ENCODE results near the gene NPSR1.
"Not testable (repeated sequence)": the region's sequence is repeated elsewhere in the genome, so short reads cannot be mapped to it uniquely, and the experiment has no call there.

NPSR1 gene

DNA sequence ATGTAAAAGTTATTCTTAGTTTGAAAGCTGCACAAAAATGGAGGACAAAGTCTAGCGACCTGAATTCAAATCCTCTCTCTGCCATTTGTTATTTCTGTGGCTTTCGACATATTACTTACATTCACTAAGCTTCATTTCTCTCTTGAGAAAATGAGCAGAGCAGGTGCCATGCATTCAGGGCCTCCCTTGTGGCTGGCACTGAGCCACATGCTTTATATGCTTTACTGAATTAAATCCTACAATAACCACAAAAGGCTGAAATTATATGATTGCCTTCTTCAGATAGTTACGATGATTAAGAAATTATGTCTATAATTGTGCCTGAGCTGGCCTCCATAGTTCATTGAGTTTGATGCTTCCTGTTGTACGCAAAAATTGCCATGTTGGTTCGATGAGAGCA is 98.7 kb downstream of the NPSR1 start:
- in situ Hi-C loops (cut with MboI; ENCODE audit: low sequenced_read_pairs): no loop called here

DNA sequence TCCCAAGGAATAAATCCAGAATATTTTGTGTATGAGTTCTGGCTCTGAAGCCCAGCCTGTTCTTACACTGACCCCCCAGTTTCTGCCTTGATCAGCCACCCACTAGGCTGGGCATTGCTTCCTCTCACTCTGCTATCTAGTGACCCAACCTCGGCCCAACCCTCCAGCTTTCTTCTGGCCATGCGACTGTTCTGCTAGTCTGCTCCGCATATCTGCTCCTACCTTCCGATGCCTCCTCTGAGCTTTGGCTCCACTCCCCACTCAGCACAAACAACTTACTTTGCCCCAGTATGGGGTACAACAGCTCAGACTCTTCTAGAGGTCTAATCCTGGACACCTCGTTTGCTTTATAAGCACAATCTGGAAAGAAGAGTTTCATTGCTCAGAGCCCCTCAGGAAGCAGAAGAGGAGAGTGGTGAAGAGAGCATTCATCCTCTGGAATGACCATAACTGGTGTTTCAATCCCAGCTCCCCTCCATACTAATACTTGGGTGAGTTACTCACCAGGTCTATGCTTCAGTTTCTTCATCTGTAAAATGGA is 99.6 kb downstream of the NPSR1 start:
- in situ Hi-C loops (cut with MboI; ENCODE audit: low sequenced_read_pairs): no loop called here

DNA sequence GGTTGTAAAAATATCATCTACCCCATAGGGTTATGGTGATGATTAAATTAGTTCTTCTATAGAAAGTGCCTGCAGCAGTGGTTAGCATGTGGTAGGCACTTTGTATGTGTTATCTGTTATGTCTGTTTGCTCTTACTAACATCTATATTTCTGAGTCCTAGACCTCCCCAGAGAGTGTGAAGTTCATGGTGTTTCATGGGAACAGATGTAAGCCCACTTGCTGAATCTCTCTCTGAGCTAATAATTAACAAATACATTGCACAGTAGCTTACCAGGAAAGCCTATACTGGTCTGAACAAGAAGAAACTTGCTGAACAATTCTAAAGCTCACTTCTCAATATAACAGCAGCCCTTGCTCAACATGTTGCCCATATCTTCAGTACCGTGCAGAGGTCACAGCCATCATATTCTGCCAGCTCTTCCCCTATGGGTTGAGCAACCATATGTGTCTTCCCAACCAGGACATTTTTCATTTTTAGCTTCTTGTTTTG is 100.1 kb downstream of the NPSR1 start:
- in situ Hi-C loops (cut with MboI; ENCODE audit: low sequenced_read_pairs): no loop called here

DNA sequence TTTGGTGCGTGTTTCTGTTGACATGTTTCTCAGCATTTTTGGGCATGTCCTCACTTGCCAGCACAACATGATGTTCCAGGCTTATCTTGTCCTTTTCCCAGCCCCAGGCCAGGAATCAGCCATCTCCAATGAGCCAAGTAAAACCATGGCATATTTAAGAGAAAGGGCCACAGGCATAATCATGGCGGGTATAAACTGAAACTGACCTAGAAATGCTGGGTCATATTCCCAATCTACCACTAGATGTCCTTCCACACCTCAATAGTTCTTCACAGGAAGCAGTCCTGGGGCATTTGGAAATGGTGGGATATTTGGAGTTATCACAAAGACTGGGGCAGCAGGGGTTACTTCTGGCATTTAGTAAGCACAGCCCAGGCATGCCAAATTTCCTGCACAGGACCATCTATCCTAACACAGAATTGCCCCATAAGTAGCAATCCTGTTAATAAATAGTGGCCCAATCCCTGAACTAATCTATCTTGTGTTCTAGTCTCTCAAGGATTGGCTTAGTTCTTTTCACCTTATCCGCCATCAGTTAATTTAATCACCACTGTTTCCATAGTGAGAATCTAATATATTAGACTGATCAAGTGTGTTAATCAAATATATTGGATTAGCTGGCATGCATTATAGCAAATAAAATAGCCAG is 101.6 kb downstream of the NPSR1 start:
- in situ Hi-C loops (cut with MboI; ENCODE audit: low sequenced_read_pairs): no loop called here

DNA sequence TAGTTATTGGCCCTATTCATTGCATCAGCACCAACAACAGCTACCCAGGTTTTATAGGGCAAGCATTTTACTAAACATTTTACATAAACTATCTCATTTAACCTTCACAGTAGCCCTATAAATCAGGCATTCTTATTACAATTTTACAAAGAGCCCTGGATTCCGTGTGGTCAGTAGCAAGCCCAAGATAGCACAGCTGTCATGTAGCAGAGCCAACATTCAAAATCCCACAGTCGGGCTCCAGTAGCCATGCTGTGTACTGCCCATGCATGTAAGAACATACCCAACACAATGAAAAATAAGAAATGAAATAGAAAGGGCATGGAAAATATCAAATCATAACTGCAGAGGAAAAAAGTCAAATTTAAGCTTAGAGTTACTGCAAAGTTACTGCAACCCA is 102.3 kb downstream of the NPSR1 start:
- in situ Hi-C loops (cut with MboI; ENCODE audit: low sequenced_read_pairs): no loop called here

DNA sequence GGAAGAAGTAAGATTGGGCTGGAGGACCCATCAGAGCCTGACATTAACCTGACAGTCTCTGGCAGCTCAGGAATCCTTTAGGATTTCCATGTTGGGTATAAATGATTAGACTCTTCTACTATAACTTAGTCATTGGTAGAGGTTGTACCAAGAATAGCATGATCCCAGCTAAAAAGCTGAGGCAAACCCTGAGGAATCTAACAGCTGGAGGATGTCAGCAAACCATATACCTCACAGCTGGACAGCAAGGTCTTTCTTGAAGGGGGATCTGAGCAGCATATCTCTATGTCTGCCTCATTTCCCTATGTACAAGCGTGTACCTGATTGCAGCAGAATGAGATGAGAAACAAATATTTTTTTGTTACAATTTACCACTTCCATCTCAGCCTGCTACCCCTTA is 103.2 kb downstream of the NPSR1 start:
- in situ Hi-C loops (cut with MboI; ENCODE audit: low sequenced_read_pairs): no loop called here

DNA sequence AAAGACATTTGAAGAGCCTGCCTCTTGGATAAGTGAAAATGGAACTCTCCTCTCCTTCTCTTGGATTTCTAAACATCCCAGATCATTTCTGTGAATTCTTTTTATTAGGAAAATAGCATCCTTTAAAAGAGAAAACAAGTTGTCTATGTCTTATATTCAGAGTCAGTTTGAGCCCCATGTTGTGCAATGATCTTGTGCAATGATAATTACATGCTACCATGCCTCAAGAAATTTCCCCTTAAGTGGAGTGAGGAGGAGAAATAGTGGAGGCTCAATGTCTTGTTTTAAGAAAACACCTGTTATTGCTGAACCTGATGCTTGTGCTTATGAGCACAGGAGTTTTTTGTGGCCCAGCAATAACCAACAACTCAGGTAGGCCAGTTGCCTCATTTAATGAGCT is 103.6 kb downstream of the NPSR1 start:
- in situ Hi-C loops (cut with MboI; ENCODE audit: low sequenced_read_pairs): no loop called here

DNA sequence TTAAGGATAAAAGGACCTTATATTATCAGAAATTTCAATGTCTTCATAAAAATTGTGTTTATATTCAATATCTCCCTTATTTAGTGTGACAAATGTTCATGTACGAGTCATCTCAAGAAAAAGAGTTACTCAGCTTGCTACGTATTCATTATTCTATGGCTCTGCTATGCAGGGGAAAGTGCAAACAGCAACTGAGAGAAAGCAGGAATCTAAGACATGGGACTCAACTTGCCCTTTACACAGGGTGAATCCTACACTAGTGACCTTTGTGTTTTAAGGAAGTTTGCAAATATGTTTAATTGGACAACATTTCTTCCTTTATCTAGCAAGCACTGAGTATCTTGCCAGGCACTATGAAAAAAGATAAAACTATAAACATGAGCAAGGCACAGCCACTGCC is 104.7 kb downstream of the NPSR1 start:
- in situ Hi-C loops (cut with MboI; ENCODE audit: low sequenced_read_pairs): no loop called here

DNA sequence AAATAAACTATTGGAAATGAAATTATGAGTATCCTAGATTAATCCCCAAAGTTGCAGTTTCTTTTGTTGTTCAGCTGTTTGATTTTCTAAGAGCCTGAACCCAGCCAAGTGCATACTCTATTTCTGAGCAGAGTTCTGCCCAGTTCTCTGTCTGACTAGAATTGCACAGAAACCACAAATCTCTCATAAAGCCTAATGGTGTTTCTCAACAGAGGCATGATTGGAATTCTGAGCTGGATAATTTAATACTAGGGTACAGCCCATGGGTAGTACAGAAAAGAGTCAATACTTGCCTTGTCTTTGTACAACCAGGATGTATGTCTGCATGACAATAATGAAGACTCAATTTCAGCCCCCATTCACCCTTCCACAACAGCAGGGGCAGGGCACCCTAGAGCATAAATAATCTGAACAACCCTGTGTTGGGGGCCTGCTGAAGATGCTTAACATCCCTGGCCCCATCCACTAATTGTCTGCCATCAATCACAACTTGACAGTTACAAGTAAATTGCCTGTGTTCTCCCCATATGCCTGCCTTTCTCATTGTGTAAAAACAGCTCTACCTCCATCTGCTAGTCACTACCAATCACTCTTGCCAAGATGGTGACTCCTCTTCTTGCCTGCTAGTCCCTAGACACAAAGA is 114.4 kb downstream of the NPSR1 start:
- in situ Hi-C loops (cut with MboI; ENCODE audit: low sequenced_read_pairs): no loop called here

DNA sequence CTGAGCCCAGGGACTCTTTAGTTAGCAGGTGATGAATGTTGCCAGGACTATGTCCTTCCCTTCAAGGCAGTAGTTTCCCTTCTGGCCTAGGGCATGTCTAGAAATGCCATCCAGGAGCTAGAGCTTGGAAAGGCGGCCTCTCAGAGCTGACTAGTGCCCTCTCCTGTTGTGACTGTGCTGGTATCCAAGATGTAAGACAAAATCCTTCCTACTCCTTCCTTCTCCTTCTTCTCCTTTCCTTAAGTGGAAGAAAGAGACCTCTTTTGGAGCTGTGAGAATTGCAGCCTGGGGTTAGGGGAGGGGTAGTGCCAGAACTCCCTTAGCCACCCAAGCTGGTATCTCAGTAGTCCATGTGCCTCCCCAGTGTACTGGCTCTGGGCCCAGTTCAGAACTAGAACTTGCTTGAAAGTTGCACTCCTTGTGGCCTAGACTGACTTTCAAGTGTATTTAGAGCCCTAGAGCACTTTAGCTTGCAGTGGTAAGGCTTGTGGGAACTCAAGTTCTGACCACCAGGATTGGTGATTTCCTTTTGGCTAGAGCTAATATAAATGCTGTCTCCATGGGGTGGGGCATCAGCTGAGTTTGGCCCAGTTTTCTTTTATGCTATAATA is 118.8 kb downstream of the NPSR1 start:
- in situ Hi-C loops (cut with MboI; ENCODE audit: low sequenced_read_pairs): no loop called here

DNA sequence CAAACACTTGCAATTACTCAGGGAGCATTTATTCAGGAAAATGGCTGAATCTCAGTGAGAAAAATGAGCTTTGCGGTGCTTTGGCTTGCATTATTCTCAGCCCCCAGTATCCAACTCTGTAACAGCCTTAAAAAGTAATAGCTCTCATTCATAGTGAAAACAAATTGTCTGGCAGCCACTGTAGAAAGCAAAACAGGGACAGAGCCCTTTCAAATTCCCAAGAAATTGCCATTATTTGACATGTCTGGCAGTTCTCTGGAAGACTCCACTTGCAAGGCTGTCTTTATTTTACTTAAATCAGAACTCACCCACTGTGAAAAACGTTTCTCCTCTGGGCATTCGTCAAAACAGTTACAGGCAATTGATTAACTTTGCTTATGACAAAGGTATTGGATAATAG is 122.5 kb downstream of the NPSR1 start:
- in situ Hi-C loops (cut with MboI; ENCODE audit: low sequenced_read_pairs): no loop called here

DNA sequence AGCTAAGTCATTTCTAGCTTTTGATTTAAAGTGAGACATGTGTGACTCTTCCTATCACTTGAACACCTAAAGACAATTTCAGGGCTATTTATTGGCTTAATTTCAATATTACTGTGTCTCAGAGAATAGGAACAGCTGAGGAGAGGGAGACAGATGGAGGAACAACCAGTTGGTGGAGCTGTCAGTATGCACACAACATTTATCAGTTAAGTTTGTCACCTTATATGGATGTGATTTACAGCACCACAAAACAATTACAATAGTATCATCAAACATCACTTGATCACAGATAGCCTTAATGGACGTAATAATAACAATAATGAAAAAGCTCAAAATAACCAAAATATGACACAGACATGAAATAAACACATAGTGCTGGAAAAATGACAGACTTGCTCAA is 129.6 kb downstream of the NPSR1 start:
- in situ Hi-C loops (cut with MboI; ENCODE audit: low sequenced_read_pairs): no loop called here

DNA sequence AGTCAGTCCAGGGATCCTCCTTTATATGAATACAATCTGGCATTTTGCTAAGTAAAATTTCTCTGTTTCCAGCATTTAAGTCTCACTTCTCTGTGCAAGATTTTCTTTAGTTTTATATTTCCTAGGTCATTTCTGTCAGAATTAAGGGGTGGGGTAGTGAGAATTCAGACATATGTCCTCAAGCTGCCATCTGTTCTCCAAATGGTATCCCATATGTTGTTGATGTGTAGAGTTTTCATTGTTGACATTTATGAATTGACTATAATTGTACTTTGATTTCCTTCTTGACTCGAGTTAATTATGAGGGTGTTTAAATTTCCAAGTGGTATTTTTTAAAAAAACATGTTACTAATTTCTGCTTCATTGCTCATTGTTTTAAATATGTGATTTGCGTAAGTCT is 148.8 kb downstream of the NPSR1 start:
- in situ Hi-C loops (cut with MboI; ENCODE audit: low sequenced_read_pairs): no loop called here

DNA sequence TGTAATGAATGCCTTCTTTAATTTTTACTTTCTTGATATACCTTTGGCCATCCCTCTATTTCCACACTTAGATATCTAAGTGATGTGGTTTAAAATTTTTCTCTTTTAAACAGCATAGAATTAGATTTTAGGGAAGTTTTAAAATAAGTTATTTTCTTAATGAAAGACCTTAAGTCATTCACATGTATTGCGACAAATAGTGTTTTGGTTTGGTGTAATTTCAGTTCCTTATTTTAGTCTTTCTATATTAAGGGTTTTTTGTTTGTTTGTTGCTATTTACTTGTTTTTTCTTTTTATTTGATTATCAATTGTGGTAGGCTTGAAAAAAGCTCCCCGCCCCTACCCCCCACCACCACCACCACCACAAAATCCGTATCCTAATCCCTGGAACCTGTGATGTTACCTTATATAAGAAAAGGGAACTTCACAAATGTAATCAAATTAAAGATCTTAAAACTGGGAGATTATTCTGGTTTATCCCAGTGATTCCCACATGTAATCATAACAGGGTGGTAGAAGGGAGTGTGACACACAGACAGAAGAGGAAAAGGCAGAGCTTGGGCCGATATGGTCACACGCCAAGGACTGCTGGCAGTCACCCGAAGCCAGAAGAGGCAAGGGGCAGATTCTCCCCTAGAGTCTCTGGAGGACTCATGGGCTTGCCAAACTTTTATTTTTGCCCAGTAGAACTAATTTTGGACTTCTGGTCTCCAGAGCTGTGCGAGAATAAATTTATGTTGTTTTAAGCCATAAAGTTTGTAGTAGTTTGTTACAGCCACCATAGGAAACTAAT is 149.7 kb downstream of the NPSR1 start:
- in situ Hi-C loops (cut with MboI; ENCODE audit: low sequenced_read_pairs): no loop called here

DNA sequence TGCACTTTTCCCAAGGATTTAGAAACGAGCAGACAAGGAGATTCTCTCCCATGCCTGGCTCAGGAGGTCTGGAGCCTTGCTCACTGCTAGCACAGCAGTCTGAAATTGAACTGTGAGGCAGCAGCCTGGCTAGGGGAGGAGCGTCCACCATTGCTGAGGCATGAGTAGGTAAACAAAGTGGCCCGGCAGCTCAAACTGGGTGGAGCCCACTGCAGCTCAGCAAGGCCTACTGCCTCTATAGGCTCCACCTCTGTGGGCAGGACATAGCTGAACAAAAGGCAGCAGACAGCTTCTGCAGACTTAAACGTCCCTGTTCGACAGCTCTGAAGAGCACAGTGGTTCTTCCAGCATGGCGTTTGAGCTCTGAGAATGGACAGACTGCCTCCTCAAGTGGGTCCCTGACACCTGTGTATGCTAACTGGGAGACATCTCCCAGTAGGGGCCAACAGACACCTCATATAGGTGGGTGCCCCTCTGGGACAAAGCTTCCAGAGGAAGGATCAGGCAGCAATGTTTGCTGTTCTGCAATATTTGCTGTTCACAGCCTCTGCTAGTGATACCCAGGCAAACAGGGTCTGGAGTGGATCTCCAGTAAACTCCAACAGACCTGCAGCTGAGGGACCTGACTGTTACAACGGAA is 156.3 kb downstream of the NPSR1 start:
- in situ Hi-C loops (cut with MboI; ENCODE audit: low sequenced_read_pairs): not testable (repeated sequence)

DNA sequence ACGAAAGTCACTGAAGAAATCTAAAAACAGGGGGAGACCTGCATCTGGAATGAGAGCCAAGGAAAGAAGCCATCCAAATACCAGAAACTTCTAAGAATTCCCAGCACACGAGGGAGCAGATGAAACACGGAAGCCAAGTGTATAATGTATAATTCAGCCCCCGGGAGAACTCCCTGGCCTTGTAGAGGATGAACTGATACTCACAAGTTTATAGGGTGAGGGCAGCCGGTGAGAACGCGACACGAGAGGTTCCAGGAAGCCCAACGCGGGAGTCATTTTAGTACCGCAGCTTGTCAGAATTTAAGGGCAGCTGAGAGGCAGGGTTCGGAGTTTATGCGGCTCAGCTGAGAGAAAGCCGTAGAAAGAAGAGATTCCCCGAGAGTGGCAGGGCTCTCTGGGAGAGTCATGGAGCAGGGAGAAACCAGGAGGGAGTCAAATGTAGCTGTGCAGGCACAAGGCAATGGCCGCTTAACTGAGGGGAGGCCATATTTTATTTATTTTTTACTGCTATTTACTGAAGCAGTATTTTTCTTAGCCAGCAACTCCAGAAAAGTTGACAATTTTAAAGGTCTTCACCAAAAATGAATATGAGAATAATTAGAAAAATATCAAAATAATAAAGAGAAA is 164.0 kb downstream of the NPSR1 start:
- in situ Hi-C loops (cut with MboI; ENCODE audit: low sequenced_read_pairs): no loop called here

DNA sequence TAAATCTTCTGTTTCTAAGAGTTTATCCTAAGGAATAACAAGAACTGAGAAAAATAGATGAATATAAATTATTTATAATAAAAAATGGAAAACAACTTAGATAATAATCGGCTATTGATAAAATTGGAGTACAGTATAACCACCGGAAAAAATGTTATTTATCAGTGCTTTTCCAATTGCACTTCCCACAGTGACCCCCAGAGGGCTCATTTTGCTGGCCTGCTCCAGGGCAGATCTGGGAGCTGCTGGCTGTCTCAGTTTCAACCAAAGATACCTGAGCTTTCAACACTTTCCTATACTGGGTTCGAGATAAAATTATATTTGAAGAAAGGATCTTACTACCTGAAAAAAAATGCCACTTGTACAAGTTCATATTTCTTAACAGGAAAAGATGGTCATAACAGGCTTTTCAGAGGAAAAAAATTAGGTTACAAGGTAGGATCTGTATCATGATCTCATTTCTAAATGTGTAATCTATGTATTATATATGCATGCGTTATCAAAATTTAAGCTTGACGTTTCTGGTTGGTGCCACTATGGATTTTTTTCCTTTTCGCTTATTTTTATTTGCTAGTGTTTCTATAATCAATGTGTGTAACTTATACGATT is 165.7 kb downstream of the NPSR1 start:
- in situ Hi-C loops (cut with MboI; ENCODE audit: low sequenced_read_pairs): no loop called here

DNA sequence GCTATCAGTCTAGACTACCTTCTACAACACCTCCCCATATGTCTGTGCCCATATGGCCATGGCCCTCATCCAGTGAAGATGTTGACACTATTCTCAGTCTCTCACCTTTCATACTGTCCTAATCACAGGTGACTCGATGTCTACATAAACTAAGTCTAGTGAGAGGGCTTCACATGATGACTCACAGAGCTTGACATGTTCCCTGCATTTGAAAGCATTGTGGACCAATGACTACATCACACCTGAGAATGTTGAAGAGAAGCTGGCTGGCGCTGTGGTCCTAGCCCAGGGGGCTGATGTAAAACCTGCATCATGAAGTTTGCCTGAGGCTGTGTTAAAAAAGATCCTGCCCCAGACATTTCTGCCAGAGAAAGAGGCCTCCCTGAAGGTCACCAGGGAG is 167.2 kb downstream of the NPSR1 start:
- in situ Hi-C loops (cut with MboI; ENCODE audit: low sequenced_read_pairs): no loop called here

DNA sequence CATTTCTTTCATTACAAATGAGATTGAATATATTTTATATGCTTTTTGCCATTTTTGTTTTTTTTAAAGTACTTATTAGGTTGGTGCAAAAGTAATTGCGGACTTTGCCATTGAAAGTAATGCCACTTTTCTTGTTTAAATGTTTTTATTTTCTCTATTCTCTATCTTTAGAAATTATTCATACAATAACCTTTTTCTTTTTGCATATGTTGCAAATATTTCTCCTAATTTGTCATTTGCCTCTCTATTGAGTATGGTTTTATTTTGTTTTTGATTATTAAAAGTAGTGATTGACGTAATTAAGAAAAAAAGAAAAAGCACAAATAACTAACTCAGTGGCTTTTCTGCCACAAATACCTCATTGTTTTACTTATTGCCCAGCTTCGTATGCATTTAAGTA is 172.4 kb downstream of the NPSR1 start:
- in situ Hi-C loops (cut with MboI; ENCODE audit: low sequenced_read_pairs): no loop called here

DNA sequence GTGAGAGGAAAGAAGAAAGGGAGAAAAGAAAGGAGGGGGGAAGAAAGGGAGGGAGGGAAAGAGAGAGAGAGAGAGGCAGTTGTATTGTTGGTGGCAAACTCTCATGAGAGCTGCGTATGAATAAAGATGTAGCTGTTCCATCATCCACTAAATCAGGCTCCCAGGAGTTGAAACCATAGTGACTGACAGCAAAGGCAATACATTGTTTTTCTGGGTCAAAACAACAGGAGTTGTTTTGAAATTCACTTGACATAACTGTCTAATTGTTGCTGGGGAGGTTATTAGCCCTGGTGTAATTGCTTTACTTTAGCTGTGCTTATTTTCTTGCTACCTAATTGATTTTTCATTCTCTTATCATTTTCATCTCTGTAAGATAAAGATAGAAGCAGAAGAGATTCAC is 173.4 kb downstream of the NPSR1 start:
- in situ Hi-C loops (cut with MboI; ENCODE audit: low sequenced_read_pairs): no loop called here
